ENCODE results near the gene LRRC43.

LRRC43 gene

GRCh38 chr12:122182887-122183587 lies at the start of gene LRRC43:
Gene LRRC43, plus strand, starts transcription at chr12:122183123. Its CDS starts 22 bp downstream, at chr12:122183145.
- peak; percentile 36 for DNase-seq

GRCh38 chr12:122133192-122133950 lies 49.6 kb upstream of the LRRC43 start:
- DNase-seq: no peak

DNA sequence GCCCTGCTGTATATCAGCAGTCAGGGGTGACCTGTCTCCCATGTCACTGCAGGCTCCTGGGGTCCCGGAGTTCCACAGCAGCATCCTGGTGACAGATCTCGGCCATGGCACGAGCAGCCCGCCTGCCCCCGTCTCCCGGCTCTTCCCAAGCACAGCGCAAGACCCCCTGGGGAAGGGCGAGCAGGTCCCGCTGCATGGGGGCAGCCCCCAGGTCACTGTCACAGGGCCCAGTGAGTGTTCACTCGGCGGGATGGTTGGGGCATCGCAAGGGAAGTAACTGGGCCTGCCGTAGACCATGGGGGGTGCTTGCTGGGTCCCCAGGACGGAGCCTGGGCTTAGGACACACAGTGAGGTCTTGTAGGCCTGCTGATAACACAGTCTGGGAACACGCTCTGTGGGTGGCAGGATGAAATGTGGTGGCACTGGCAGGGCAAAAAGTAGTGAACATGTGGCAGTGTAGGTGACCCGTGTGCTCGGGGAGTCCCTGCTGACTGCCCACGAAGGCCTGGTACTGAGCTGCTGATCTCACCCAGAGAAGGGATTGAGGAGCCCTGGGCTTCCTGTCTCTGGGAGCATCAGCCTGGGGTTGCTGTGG lies 47.4 kb upstream of the LRRC43 start:
- no peak for DNase-seq

DNA sequence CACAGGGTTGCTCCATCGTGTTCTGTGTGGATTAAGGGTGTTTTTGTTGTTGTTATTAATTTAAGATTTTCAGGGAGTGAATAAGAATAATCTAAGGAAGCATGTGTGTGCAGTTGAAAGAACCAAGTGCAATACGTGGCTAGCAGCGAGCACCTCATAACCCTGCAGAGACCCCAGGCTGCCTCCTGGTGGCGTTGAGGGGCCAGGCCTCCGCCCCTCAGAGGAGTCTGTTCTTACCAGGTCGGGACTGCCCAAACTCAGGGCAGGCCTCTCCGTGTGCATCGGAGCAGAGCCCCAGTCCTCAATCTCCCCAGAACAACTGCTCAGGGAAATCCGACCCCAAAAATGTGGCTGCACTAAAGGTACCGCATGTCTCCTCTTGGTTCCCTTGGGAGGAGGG lies 45.7 kb upstream of the LRRC43 start:
- DNase-seq: no peak

DNA sequence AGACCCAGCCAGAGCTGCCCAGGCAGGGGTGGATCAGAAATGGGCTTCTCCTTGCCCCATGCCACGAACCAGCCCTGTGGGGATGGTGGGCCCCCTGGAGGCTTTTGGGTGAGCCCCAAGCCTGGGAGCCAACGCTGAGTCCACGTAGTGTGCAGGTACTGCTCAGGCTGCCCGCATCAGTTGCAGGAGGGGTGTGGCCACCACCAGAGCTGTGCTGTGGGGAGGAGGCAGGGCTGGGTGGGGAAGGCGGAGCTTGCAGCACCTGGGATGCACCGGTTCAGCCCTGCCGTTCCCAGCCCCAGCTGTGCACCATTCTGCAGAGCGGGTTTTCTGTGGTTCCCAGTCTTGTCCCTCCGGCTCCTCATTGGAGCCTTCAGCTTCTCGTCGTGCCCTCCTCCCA lies 45.2 kb upstream of the LRRC43 start:
- no peak for DNase-seq

DNA sequence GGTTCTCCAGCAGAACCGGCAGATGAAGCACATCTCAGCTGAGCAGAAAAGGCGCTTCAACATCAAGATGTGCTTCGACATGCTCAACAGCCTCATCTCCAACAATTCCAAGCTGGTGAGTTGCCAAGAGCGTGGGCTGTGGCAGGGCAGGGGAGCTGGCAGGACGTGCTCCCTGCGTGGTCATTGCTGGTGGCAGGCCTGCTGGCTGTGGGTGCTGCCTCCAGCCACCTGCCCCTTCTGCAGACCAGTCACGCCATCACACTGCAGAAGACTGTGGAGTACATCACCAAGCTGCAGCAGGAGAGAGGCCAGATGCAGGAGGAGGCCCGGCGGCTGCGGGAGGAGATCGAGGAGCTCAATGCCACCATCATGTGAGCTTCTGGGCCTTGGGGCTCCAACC lies 44.7 kb upstream of the LRRC43 start:
- no peak for DNase-seq

DNA sequence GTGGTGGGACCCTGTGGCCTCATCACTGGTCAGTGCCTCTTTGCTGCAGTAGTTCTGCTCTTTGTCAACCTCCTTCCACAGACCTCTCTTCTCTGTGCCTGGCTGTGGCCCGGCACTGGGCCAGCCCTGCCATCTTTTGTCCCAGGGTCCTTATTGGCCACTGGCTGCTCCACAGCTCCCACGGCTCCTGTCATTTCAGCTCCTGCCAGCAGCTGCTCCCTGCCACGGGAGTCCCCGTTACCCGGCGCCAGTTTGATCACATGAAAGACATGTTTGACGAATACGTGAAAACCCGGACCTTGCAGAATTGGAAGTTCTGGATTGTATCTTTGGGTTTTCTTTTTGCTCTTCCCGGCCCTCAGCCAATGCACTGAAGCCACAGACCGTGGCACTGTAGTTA lies 44.3 kb upstream of the LRRC43 start:
- DNase-seq: no peak

DNA sequence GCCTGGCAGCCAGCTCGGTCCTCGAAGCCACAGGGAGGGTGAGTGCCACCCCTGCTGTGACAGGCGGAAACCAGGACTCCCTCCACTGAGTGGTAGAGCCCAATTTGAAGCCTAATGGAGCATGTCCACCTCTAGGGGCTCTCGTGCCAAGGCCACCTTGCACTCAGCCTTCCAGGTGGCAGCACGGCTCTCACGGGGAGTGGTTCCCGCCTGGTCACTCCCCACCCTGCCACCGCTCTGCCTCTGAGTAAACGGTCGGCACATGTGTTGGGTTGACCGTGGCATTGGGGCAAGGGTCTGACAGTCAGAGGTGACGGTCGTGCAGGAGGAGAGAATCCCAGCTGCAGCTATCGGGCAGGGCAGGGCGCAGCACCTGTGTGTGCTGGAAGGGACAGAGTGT lies 43.7 kb upstream of the LRRC43 start:
- DNase-seq: no peak

- DNase-seq: no peak
These were observed 43.0 kb upstream of the LRRC43 start for GRCh38 chr12:122139941-122140340.

GRCh38 chr12:122140467-122141257 lies 42.3 kb upstream of the LRRC43 start:
- no peak for DNase-seq

DNA sequence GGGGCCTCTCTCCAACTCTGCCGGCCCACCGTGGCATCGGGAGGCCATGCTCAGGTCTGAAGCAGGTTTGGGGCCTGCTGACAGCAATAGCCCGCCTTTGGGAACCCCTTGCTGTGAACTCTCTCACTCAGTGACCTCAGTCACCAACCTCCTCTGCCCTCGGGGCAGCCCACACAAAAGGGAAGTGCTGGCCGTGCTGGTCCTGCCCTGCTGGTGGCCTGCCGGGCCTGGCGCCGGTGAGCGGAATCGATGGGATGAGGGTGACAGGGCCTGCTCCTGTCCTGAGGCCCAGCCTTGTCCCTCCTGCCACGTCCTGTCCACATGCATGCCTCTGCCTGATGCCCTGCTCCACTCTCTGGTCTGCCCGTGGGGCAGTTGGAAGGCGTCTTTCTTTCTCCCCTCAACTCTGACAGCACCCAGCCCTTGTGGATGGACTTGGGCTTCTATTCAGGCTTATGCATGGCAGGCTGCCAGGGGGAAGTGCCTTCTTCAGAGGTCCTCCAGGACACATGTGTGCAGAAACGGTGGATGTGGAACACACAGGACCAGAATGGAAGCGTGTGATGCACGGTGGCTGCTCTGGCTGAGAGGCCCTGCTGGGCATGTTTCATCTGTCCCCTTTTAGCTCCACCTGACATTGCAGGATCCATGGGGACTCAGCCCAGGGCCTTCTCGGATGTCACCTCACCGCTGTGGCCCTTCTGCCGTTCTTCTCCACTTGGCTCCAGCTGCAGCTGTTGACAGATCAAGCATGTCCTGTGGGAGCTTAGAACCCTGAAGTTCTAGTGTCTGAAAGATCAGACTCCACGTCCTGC lies 40.8 kb upstream of the LRRC43 start:
- no peak for DNase-seq

DNA sequence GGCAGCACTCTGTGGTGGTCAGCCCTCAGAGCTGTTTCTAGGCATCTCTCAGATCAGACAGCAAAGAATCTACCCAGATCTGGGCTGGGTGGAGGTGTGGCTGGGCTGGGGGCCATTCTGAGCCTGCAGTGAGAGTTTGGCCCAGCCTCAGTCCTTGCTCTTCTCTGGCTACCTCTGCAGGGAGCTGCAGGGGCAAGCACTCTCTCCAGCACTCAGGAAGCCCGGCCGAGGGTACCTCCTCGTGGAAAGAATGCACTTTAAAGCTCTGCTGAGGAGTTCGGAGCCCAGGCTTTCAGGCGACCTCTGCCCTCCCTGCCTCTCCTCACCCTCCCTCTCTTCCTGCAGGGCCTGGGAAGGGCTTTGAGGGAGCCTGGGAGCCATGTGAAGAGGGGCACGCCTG lies 40.1 kb upstream of the LRRC43 start:
- DNase-seq: no peak

DNA sequence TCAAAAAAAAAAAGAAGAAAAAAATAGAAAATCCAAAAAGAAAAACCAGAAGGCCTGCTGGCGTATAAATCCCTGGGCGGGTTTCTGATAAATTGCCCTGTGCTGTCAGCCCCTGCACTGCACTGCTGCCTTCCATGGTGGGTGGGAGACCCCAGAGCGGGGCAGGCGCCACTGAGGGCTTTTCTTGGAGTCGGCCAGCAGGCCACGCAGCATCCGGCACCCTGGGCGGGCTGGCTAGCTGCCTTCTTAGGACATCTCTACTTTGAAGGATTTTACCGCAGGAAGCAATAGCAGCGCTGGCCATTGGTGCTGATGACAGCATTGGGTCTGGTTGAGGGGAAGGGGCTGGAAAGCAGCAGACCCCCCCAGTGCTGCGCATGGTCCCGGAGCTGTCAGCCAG lies 38.0 kb upstream of the LRRC43 start:
- no peak for DNase-seq

DNA sequence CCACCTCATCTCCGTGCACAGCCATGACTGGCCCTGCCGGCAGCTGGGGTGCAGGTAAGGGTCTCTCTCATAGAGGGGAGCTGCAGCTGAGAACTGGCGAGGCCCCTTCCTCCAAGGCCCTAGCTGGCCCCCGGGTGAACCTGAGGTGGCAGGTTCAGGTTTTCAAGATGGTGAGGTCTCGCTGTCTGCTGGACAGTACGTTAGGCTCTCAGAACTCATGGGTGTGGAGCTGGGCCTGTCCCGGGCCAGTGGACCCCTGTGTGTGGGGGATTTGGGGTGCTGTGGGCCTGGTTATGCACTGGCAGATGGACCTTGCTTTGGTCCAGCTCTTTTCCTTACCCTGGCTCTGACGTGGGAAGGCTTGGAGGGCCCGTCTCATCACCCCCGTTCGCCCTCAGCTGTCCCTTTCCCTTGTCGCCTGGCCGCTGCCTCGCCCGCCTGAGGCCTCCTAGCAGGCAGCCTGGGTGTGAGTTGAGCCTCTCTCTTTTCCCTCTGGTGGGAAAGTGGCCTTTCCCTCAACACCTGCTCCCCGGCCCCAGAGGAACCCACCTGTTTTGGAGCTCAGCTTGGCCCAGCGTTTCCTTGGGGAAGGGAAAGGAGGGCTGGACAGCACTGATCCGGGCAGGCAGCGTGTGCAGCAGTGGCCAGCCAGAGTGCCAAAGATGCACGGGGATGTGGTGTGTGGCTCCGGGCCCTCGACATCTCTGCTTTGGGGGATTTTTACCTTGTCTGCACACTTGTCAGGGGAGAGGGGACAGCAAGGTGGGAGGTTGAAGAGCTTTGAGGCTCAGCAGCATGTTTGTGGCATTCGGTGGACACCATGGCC lies 37.2 kb upstream of the LRRC43 start:
- no peak for DNase-seq

DNA sequence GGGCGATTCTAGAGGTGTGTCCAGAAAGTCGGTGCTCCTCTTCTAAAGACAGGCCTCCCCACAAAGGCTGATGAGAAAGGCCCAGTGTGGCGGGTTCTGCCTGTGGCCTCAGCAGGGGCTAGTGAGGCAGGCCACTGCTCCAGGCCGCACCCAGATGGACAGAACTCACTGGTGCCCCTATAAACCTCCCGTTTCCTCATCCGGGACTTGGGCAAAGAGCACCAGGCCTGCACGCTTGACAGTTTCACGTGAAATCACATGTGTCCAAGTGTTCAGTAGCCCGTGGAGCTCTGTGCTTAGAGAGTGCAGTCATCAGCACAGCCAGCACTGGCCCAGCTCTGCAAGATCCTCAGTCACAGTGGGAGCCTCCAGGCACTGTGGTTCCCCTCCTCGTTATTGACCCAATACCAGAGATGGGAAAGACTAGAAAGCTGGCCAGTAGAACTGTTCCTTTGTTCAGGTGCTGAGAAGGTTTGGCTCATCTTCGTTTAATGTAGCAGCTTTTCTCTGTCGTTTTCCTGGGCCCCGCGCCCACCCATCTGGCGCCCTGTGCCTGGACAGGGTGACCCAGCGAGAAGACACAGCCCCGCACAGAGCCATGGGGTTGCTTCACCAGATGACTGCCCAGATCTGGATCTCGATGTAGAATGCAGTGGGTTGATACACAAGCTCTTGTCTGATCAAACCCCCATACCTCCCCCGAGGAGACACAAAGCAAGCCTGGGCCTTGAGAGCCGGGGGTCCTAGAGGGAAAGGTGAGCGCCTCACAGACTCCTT lies 35.2 kb upstream of the LRRC43 start:
- no peak for DNase-seq

DNA sequence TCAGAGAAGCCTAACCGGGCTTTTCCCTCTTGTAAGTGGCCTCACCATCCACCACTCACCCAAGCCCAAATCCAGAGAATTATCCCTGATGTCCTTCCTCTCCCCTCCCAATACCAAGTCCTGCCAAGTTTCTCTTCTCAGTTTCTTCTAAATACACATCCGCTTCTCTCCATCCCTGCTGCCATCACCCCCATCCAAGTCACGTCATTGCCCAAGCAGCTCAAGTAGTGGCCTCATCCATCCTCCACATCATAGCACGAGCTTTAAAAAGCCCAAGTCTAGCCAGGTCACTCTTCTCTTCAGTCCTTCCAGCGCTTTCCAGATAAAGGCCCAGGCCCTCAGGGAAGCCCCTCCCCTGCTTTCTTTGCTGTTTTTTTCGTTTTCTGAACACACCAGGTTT lies 34.3 kb upstream of the LRRC43 start:
- DNase-seq: no peak

DNA sequence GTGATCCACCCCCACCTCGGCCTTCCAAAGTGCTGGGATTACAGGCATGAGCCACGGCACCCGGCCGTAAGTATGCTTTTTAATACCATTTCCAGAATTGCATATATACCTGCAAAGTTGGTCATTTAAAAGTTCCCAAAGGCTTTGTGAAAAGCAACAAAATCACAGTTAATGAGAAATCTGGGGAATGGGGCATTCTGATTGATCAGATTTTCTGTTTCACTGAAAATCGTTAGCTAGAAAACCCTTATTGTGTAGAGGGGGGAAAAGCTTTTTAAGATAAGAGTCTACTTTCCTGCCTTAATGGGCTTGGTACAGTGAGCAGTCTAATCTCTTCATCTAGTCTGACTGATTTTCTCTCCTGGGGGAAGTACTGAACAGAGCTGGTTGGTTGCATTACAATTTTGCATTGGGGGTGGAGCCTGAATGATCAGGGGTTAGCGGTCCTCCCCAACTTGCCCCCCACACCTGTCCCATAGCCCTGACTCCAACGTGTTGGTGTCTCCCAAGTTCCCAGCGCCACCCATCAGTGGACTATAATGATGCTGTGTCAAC lies 32.7 kb upstream of the LRRC43 start:
- DNase-seq: no peak

GRCh38 chr12:122152754-122153153 lies 30.2 kb upstream of the LRRC43 start:
- DNase-seq: no peak

GRCh38 chr12:122155705-122156104 lies 27.2 kb upstream of the LRRC43 start:
- DNase-seq: no peak

DNA sequence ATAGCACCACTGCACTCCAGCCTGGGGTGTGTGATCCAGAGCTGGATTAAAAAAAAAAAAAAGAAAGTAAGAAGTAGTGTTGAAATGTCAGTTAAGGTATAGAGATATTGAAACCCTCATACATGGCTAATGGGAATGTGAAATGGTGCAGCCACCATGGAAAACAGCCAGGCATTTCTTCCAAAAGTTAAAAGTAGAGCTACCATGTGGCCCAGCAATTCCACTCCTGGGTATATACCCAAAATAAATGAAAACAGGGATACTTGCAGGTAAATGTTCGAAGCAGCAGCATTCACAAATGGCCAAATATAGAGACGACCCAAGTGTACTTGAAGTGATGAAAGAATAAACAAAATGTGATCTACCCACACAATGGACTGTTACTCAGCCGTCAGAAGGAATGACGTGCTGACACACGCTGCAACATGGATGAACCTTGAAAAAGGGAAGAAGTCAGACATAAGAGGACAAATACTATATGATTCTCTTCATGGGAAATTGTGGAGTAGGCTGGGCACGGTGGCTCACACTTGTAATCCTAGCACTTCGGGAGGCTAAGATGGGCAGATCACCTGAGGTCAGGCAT lies 24.1 kb upstream of the LRRC43 start:
- DNase-seq: no peak
